Calu3 (cell line): Measurements from ENCODE around the gene OR6J1. TPM values are rescaled to one million over a fixed set of nuclear protein-coding genes. Genes with fewer than 3 reads are reported as not detected.

Experiments used
- BruUV-seq: library from RNA; stranded (reverse); fragments of 400-500 nt; replicated peaks from 2 replicates; lab custom pipeline; 2021; lab: Mats Ljungman, UMichigan
- CTCF ChIA-PET: fragments of 300-600 bp; sonication (Branson Sonifier 250); formaldehyde crosslinking; loops from one replicate; lab custom pipeline; 2022; ENCODE audit warnings: antibody characterized with exemption; lab: Charles Lee
- DNase-seq: peaks from one replicate; pipeline ENCODE4 v3.0.0; 2022
- H3K27ac Mint-ChIP-seq: one replicate; pipeline ENCODE4 v1.8.0; 2022; ENCODE audit warnings: mixed read lengths; ENCODE audit not compliant: unreplicated experiment
- H3K27me3 Mint-ChIP-seq: one replicate; pipeline ENCODE4 v1.8.0; 2022; ENCODE audit warnings: mixed read lengths; ENCODE audit not compliant: unreplicated experiment
- H3K36me3 Mint-ChIP-seq: one replicate; pipeline ENCODE4 v1.8.0; 2022; ENCODE audit warnings: mild to moderate bottlenecking, moderate library complexity, mixed read lengths; ENCODE audit not compliant: insufficient read depth, unreplicated experiment
- H3K4me1 Mint-ChIP-seq: one replicate; pipeline ENCODE4 v1.8.0; 2022; ENCODE audit warnings: mild to moderate bottlenecking, low read depth, mixed read lengths; ENCODE audit not compliant: unreplicated experiment
- H3K4me3 Mint-ChIP-seq: one replicate; pipeline ENCODE4 v1.8.0; 2022; ENCODE audit warnings: mild to moderate bottlenecking, low read depth, moderate library complexity, mixed read lengths; ENCODE audit not compliant: unreplicated experiment
- H3K9me3 Mint-ChIP-seq: one replicate; pipeline ENCODE4 v1.8.0; 2022; ENCODE audit warnings: low read depth, mixed read lengths; ENCODE audit not compliant: unreplicated experiment
- intact Hi-C: fragments of 100-400 bp; cut with micrococcal nuclease; formaldehyde crosslinking; loops from one replicate; pipeline ENCODE4 v1.10.0; 2022; ENCODE audit not compliant: unreplicated experiment
- total RNA-seq: library from RNA; stranded (reverse); gene quantifications from 2 replicates; pipeline ENCODE4 v1.2.3, GENCODE V29; 2022
- TF ChIP-seq, protein P1 (sequence below): fragments of 200-600 bp; IDR thresholded peaks from one replicate; pipeline ENCODE4 v1.8.0; 2022; ENCODE audit warnings: antibody characterized with exemption; ENCODE audit not compliant: unreplicated experiment

OR6J1 gene
- total RNA-seq, 1 experiment from 2014 or later = not detected

DNA sequence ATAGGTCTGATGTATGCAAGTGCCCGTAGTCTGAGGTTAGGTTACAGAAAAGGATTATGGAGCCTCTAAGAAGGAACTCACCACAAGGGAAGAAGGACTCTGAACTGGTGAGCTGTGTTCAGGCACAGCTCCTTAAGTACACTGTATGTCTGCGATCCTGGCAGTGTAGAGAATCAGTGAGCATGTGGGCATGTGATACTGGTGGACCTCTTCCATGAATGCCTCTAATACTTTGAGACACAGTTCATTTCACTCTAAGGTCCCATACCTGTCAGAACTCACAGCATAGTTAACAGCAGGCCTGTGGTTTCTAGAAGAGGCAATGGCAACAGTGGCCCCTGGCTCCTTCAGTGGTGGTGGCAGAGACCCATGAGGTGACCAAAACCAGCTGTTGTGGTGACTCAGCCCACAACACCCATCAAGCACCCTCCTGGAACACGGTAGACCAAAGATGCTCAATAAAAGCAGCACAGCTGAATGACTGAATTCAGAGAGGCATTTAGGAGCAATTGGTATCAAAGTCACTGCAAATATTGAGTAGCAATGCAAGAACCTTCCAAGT, 6.9 kb upstream of the OR6J1 start:
- TF ChIP-seq, protein P1, sequence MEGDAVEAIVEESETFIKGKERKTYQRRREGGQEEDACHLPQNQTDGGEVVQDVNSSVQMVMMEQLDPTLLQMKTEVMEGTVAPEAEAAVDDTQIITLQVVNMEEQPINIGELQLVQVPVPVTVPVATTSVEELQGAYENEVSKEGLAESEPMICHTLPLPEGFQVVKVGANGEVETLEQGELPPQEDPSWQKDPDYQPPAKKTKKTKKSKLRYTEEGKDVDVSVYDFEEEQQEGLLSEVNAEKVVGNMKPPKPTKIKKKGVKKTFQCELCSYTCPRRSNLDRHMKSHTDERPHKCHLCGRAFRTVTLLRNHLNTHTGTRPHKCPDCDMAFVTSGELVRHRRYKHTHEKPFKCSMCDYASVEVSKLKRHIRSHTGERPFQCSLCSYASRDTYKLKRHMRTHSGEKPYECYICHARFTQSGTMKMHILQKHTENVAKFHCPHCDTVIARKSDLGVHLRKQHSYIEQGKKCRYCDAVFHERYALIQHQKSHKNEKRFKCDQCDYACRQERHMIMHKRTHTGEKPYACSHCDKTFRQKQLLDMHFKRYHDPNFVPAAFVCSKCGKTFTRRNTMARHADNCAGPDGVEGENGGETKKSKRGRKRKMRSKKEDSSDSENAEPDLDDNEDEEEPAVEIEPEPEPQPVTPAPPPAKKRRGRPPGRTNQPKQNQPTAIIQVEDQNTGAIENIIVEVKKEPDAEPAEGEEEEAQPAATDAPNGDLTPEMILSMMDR = no peak
- Mint-ChIP-seq H3K36me3 (peaks cover 11% of the 10 kb centered on the region), H3K4me1 (peaks cover 24% of the 10 kb centered on the region), H3K4me3 (no peak overlapping the region), H3K9me3 (no peaks in the 10 kb centered on the region), H3K27me3 (no peaks in the 10 kb centered on the region), H3K27ac (no peak overlapping the region)
- BruUV-seq = no TSS peak
- CTCF ChIA-PET = interaction anchor here (0.6 to 1.4 kb wide), 4 partner anchors 52 to 238 kb away, joined by 3 to 4 read pairs (median 3); no protein-coding TSS in a partner anchor
- no peak for DNase-seq
- intact Hi-C loops = loop anchor here (5.0 kb wide), 1 partner anchor 94 kb away; no protein-coding TSS in a partner anchor

DNA sequence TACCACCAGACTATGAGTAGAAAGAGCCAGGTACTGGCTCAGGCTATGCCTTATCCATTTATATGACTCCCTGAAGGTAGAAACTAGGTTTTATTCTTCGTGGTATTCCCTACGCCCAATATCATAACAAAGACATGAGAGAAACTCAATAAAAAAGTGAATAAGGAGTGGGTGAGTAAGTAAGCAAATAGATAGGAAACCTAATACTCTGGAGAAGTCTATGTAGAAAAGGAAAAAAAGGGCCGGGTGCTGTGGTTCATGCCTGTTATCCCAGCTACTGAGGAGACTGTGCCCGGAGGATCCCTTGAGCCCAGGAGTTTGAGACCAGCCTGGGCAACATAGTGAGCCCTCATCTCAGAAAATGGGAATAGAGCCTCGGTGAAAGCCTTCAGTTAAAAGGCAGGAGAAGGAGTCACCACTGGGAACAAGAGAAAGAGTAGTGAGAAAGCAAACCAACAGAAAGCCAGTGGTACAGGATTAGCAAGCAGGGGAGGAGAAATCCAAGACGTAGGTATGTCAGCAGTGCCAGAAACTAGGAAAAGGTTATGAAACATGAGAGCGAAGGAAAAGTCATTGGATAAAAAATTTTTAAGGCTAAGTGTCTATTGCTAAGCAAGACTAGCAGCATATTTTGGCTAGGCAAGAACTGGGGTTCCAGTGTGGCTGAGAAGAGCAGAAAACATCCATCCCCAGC, 6.0 kb upstream of the OR6J1 start:
- no peaks in the 10 kb centered on the region for H3K9me3 Mint-ChIP-seq
- H3K27ac Mint-ChIP-seq = peak overlapping the region; percentile 35
- CTCF ChIA-PET = interaction anchor here (1.2 to 1.4 kb wide), 2 partner anchors 61 to 80 kb away, joined by 3 to 4 read pairs; no protein-coding TSS in a partner anchor
- H3K4me1 Mint-ChIP-seq = peaks cover 29% of the 10 kb centered on the region
- TF ChIP-seq, protein P1 = no peak
- peaks cover 11% of the 10 kb centered on the region for H3K36me3 Mint-ChIP-seq
- no TSS peak for BruUV-seq
- no peak for DNase-seq
- H3K27me3 Mint-ChIP-seq = no peaks in the 10 kb centered on the region
- no peak overlapping the region for H3K4me3 Mint-ChIP-seq
- intact Hi-C loops = loop anchor here (5.0 kb wide), 1 partner anchor 93 kb away; no protein-coding TSS in a partner anchor

DNA sequence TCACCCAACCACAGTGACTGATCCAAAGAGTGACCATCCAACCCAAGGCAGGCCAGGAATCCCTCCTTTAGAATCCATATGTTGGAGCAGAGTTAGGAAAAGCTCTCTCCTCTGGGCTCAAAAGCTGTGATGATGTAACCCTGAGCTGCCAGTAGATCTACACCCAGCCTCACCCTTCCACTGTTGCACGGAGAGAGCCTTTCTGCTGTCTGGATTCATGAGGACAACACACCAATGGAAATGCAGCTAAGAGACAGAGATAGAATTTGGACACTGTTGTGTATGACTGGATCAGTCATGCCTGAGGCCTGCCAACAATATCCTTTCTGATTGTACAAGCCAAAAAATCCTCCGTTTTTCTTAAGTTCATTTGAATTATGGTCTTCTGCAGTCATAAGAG, 4.4 kb upstream of the OR6J1 start:
- H3K4me3 Mint-ChIP-seq = no peak overlapping the region
- BruUV-seq = no TSS peak

DNA sequence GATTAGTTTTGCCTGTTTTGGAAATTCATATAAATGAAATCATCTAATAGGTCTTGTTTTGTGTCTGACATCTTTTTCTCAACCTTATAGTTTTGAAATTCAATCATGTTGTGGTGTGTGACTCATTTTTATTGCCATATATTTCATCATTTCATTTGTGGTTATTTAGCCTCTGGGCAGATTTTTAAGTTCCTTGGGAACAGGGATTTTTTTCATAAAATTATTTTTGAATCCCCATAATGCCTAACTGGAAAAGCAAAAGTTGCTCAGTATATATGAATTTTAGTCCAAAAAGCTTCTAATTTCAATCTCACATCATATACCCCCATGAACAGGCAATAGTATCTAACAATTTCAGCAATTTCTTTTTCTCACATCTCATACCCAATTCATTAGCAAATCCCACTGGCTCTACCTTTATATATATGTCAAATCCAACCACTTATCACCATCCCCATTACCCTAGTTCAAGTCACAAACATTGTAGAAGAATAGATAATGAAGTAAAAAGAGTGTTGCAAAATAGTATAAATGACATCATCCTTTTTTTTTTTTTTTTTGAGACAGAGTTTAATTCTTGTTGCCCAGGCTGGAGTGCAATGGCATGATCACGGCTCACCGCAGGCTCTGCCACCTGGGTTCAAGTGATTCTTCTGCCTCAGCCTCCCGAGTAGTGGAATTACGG, 2.6 kb upstream of the OR6J1 start:
- TF ChIP-seq, protein P1 = no peak
- Mint-ChIP-seq H3K4me3 (no peak overlapping the region), H3K36me3 (peaks cover 11% of the 10 kb centered on the region), H3K9me3 (no peaks in the 10 kb centered on the region), H3K27me3 (no peaks in the 10 kb centered on the region), H3K27ac (peak overlapping the region; percentile 70), H3K4me1 (peaks cover 48% of the 10 kb centered on the region)
- no TSS peak for BruUV-seq
- CTCF ChIA-PET = interaction anchor here (0.6 kb wide), 1 partner anchor 377 kb away, joined by 6 read pairs; no protein-coding TSS in a partner anchor
- DNase-seq = no peak
- intact Hi-C loops = no loop called here

More for the DNA sequence above, 4.4 kb upstream of the OR6J1 start:
- TF ChIP-seq, protein P1 = no peak
- H3K9me3 Mint-ChIP-seq = no peaks in the 10 kb centered on the region
- peak overlapping the region; percentile 46 for H3K27ac Mint-ChIP-seq
- intact Hi-C loops = no loop called here
- peaks cover 43% of the 10 kb centered on the region for H3K4me1 Mint-ChIP-seq
- H3K27me3 Mint-ChIP-seq = no peaks in the 10 kb centered on the region
- peaks cover 11% of the 10 kb centered on the region for H3K36me3 Mint-ChIP-seq
- CTCF ChIA-PET = no interaction called here
- DNase-seq = no peak
